Frontal cortex (tissue), 4 donors: ENCODE data around the gene EHF. TPM values are rescaled to one million over a fixed set of nuclear protein-coding genes. Genes with fewer than 3 reads are reported as not detected.
A peak's percentile ranks its signal among the peaks of the same experiment; 100 is the strongest.
"Not testable (repeated sequence)": the region's sequence is repeated elsewhere in the genome, so short reads cannot be mapped to it uniquely, and the experiment has no call there.

Experiments used
- DNase-seq, 2 donors: peaks; one replicate each; pipeline ENCODE4 v3.0.0; 2012; ENCODE audit warnings: low spot score in 2 of 2
- FAIRE-seq: peaks from 2 replicates; lab custom pipeline; 2012; peaks lifted over from hg19 to GRCh38; lab: Jason Lieb, UNC
- total RNA-seq: library from RNA; depleted of rRNA; stranded (reverse); fragments of >200 nt; gene quantifications from one replicate; pipeline ENCODE4 v1.2.3, GENCODE V29; 2014
- donor health status: control.
- donor health status: control.
- donor health status: control.

The EHF gene
- total RNA-seq, 1 donor from 2014 or later, result 0.41 TPM

GRCh38 chr11:34658071-34659015 lies 37.5 kb downstream of the EHF start:
- no peak for DNase-seq
- FAIRE-seq, result no peak

GRCh38 chr11:34659096-34659733 lies 38.3 kb downstream of the EHF start:
- FAIRE-seq (no peak), DNase-seq (no peak)

- FAIRE-seq, result no peak
Measured at GRCh38 chr11:34665077-34665835, 44.4 kb downstream of the EHF start.

GRCh38 chr11:34667810-34668582 lies 47.1 kb downstream of the EHF start:
- no peak for FAIRE-seq

More at GRCh38 chr11:34665077-34665835, 44.4 kb downstream of the EHF start:
- DNase-seq, result no peak

GRCh38 chr11:34668583-34669053 lies 47.7 kb downstream of the EHF start:
- FAIRE-seq, result no peak
- no peak for DNase-seq

More at GRCh38 chr11:34667810-34668582, 47.1 kb downstream of the EHF start:
- DNase-seq, result no peak

- FAIRE-seq, result no peak
- no peak for DNase-seq
Measured at GRCh38 chr11:34669458-34669857, 48.6 kb downstream of the EHF start.

DNA sequence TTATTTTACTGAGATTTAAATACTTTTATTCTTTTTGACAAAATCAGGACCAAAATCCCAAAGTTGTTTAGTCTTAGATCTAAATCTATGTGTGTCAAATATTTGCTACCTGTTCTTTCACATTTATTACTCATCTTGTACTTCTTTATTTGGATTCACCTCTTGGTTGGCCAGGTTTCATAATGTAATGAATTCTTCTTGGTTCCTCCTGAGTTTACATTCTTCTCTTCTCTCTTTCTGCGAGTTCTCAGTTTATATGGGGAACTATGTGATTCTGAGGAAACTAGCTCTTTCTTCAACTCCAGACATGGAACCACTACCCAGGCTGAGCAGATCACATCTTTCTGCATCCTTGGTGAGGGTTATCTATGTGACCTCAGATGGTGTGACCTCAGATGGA lies 50.2 kb downstream of the EHF start:
- no peak for DNase-seq
- no peak for FAIRE-seq

- no peak for DNase-seq
- no peak for FAIRE-seq
Measured at GRCh38 chr11:34671946-34672345, 51.1 kb downstream of the EHF start.

GRCh38 chr11:34674038-34674437 lies 53.1 kb downstream of the EHF start:
- DNase-seq (no peak), FAIRE-seq (no peak)

GRCh38 chr11:34676227-34676626 lies 55.3 kb downstream of the EHF start:
- no peak for DNase-seq
- FAIRE-seq, result no peak

DNA sequence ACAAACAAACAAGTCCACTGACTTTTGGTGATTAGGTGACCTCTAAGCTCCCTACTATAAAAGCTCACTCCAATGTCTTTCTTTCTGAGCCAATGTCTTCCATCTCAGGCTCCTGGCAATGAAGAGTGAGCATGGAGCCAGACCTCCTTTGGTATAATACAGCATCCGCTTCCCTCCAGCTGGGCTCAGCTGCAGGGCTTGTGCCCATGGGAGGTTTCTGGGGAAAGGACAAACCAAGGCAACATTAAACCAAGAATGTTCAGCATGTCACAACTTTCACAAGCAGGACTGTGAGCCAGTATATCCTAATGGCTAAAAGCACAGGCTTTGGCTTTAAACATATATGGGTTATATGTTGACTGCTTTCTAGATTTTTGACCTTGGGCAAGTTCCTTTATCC lies 58.8 kb downstream of the EHF start:
- FAIRE-seq (no peak), DNase-seq (no peak)

GRCh38 chr11:34680206-34680605 lies 59.3 kb downstream of the EHF start:
- no peak for DNase-seq

DNA sequence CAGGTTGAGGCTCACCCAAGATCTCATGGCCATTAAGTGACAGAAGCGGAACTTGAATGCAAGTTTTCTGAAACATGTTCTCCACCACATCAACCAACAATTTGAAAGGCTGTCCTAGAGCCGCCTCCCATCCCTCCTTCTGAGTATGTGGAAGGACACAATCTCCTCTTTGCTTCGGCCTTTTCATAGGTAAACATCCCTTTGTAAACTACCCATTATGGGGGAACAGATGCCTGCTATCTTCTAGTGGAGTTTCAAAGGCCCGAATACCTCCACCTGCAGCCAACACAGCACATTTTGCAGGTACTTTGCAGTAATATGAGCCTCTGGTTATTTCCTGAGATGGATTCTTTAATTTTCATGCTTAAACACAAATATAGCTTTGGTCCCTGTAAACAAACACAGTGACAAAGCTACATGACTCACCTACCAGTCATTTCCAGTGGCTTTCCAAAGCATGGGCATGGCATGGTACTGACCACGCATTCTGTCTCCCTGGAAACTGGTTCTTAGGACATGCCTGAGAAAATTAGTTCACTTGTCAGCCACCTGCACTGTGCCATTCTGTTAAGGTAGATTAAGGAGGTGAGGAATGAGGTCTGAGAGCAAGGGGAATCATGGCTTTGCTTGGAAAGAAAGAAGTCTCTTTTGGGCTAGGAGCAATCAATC lies 60.2 kb downstream of the EHF start:
- FAIRE-seq (no peak), DNase-seq (no peak)

More at GRCh38 chr11:34680206-34680605, 59.3 kb downstream of the EHF start:
- no peak for FAIRE-seq

GRCh38 chr11:34682825-34683224 lies 61.9 kb downstream of the EHF start:
- DNase-seq, result no peak
- no peak for FAIRE-seq

GRCh38 chr11:34683396-34683795 lies 62.5 kb downstream of the EHF start:
- no peak for DNase-seq
- no peak for FAIRE-seq

DNA sequence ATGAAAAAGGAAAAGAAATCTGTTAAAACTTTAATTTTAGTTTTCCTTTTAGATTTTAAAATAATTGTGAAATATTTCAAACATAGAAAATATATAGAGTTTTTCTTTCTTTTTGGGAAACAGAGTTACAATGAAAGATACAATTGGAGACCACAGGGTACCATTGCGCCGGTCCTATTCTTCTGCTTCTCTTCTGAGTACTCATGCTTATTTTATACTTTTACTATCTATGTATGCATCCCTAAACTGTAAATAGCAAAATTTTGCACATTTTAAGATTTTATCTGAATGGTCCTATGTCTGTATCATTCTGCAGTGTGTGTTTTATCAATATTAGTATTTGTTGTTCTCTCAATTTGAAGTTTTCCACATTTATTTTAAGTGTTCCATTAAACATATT lies 65.0 kb downstream of the EHF start:
- FAIRE-seq, result peak; percentile 3

GRCh38 chr11:34692299-34692698 lies 71.4 kb downstream of the EHF start:
- not testable (repeated sequence) for FAIRE-seq, DNase-seq

More for the DNA sequence above, 65.0 kb downstream of the EHF start:
- DNase-seq, result no peak

DNA sequence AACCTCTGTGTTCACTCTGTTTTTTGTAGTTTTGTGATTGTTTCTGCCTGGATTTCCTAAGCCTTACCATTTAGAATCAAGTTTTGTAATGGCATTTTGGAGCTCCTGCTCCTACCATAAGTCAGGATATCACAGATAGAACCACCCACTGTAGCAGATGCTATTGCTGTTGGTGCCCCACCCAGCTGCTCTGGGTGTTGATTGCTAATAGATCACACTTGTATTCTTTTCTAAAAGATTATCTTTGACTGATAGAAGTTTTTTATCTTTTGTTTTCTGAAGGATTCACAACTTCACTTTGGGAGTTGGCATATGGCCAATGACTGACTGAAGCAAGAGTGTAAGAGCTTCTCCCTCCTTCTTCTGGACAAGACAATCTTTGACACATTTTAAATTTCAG lies 76.0 kb downstream of the EHF start:
- FAIRE-seq (no peak), DNase-seq (no peak)
